HG03025 (cell line): ENCODE measurements around the gene ADK.

Experiments used
- ATAC-seq: cut with Tn5 transposase; IDR thresholded peaks from one replicate; pipeline ENCODE4 v1.9.1; 2021; ENCODE audit warnings: mild to moderate bottlenecking, moderate library complexity; ENCODE audit not compliant: unreplicated experiment, low FRiP score

The ADK gene

GRCh38 chr10:74400186-74400585, 249.2 kb downstream of the ADK start:
- ATAC-seq, result no peak

GRCh38 chr10:74406006-74406405, 255.0 kb downstream of the ADK start:
- ATAC-seq, result no peak

GRCh38 chr10:74415146-74415839, 264.3 kb downstream of the ADK start:
- no peak for ATAC-seq

- ATAC-seq, result no peak
These were observed 266.4 kb downstream of the ADK start for GRCh38 chr10:74417397-74417796.

GRCh38 chr10:74418285-74418872, 267.4 kb downstream of the ADK start:
- no peak for ATAC-seq

- no peak for ATAC-seq
These were observed 268.5 kb downstream of the ADK start for GRCh38 chr10:74419491-74419951.

- no peak for ATAC-seq
These were observed 268.9 kb downstream of the ADK start for GRCh38 chr10:74419958-74420375.

- no peak for ATAC-seq
These were observed 273.5 kb downstream of the ADK start for GRCh38 chr10:74424565-74424964.

- no peak for ATAC-seq
These were observed 274.5 kb downstream of the ADK start for GRCh38 chr10:74425456-74426001.

- no peak for ATAC-seq
These were observed 280.8 kb downstream of the ADK start for GRCh38 chr10:74431816-74432215.

- ATAC-seq, result no peak
These were observed 282.0 kb downstream of the ADK start for GRCh38 chr10:74432841-74433594.

GRCh38 chr10:74433595-74433956, 282.6 kb downstream of the ADK start:
- no peak for ATAC-seq

- ATAC-seq, result no peak
These were observed 283.0 kb downstream of the ADK start for GRCh38 chr10:74433993-74434392.

- ATAC-seq, result no peak
These were observed 283.5 kb downstream of the ADK start for GRCh38 chr10:74434547-74434946.

GRCh38 chr10:74436523-74437170, 285.6 kb downstream of the ADK start:
- ATAC-seq, result no peak

- no peak for ATAC-seq
These were observed 286.8 kb downstream of the ADK start for GRCh38 chr10:74437822-74438221.

- no peak for ATAC-seq
These were observed 288.2 kb downstream of the ADK start for GRCh38 chr10:74439213-74439612.

GRCh38 chr10:74445493-74445892, 294.5 kb downstream of the ADK start:
- no peak for ATAC-seq

GRCh38 chr10:74450602-74451001, 299.6 kb downstream of the ADK start:
- ATAC-seq, result no peak

- no peak for ATAC-seq
These were observed 300.3 kb downstream of the ADK start for GRCh38 chr10:74451127-74451829.
